CD4-positive, alpha-beta T cell (primary cell): Measurements from ENCODE around the gene TMEM106C. TPM values are rescaled to one million over a fixed set of nuclear protein-coding genes. Genes with fewer than 3 reads are reported as not detected.

Experiments used
- ATAC-seq: fragments of 200-7000 bp; cut with Tn5 transposase; one replicate; pipeline ENCODE4 v1.10.0; 2022; ENCODE audit warnings: mild to moderate bottlenecking; ENCODE audit not compliant: poor library complexity
- CTCF ChIA-PET: fragments of 350-600 bp; sonication (Branson Sonifier 250); formaldehyde crosslinking; loops from one replicate; lab custom pipeline; 2021; ENCODE audit warnings: antibody characterized with exemption, inconsistent platforms; lab: Charles Lee
- POLR2A ChIA-PET: fragments of 350-600 bp; sonication (Branson Sonifier 250); formaldehyde crosslinking; loops from one replicate; lab custom pipeline; 2021; ENCODE audit warnings: antibody characterized with exemption, inconsistent platforms; lab: Charles Lee
- DNase-seq, 14 experiments: peaks; one replicate each; pipeline ENCODE4 v3.0.0-alpha.2; 2013 to 2020; ENCODE audit warnings: mixed read lengths in 2 of 14
- H3K27ac ChIP-seq, 2 donors: one replicate each; pipeline versions ENCODE4 v1.5.1 to v1.7.0; 2013; ENCODE audit warnings: low read length in 2 of 2, low read depth in 1 of 2, mild to moderate bottlenecking in 1 of 2
- H3K27me3 ChIP-seq, 2 experiments: 1 replicate in 1 of 2; 2 replicates in 1 of 2; pipeline versions ENCODE4 v1.6.1 to v1.7.0; 2013; ENCODE audit warnings: low read length in 2 of 2, control low read depth in 1 of 2, mild to moderate bottlenecking in 1 of 2, moderate library complexity in 1 of 2; ENCODE audit not compliant: insufficient read depth in 2 of 2, control insufficient read depth in 1 of 2
- H3K36me3 ChIP-seq: one replicate; pipeline ENCODE4 v1.6.1; 2013; ENCODE audit warnings: low read length, control low read depth; ENCODE audit not compliant: insufficient read depth
- H3K4me1 ChIP-seq: one replicate; pipeline ENCODE4 v1.6.1; 2013; ENCODE audit warnings: low read length, control low read depth; ENCODE audit not compliant: insufficient read depth
- H3K4me3 ChIP-seq: one replicate; pipeline ENCODE4 v1.5.1; 2013; ENCODE audit warnings: mild to moderate bottlenecking, low read length, moderate library complexity
- H3K9me3 ChIP-seq, 2 experiments: 1 replicate in 1 of 2; 2 replicates in 1 of 2; pipeline versions ENCODE4 v1.6.1 to v1.7.0; 2013; ENCODE audit warnings: low read length in 2 of 2, mild to moderate bottlenecking in 2 of 2, control low read depth in 1 of 2, moderate library complexity in 1 of 2; ENCODE audit not compliant: control insufficient read depth in 1 of 2, insufficient read depth in 1 of 2
- H3K27ac Mint-ChIP-seq: one replicate; pipeline ENCODE4 v1.8.0; 2020; ENCODE audit warnings: mixed read lengths
- H3K27me3 Mint-ChIP-seq: one replicate; pipeline ENCODE4 v1.8.0; 2021; ENCODE audit warnings: mixed read lengths
- H3K36me3 Mint-ChIP-seq: one replicate; pipeline ENCODE4 v1.8.0; 2021; ENCODE audit warnings: low read depth, mixed read lengths
- H3K4me1 Mint-ChIP-seq: one replicate; pipeline ENCODE4 v1.8.0; 2021; ENCODE audit warnings: low read depth, mixed read lengths
- H3K4me3 Mint-ChIP-seq: one replicate; pipeline ENCODE4 v1.8.0; 2020; ENCODE audit warnings: mild to moderate bottlenecking, mixed read lengths
- H3K9me3 Mint-ChIP-seq: one replicate; pipeline ENCODE4 v1.8.0; 2020; ENCODE audit warnings: mixed read lengths
- CTCF ChIP-seq: fragments of 200-600 bp; IDR thresholded peaks from one replicate; pipeline ENCODE4 v1.8.0; 2022; ENCODE audit warnings: antibody characterized with exemption, mild to moderate bottlenecking
- intact Hi-C, 2 experiments: fragments of 100-400 bp; cut with DNase I in 1 of 2; cut with micrococcal nuclease in 1 of 2; formaldehyde crosslinking; loops; one replicate each; pipeline versions ENCODE4 v1.15.1 to v1.9.0; 2023 to 2025; cut with DNase I, micrococcal nuclease
- total RNA-seq, 174 experiments: library from RNA in 2 of 174; stranded (reverse) in 2 of 174; gene quantifications; one replicate each; pipeline ENCODE4 v1.2.3 and lab custom pipeline; 2021 to 2026

Gene TMEM106C
- total RNA-seq, 2 experiments from 2014 or later: 17.4 to 20.3 TPM

GRCh38 chr12:47964106-47964728 lies 821 bp downstream of the TMEM106C start:
- POLR2A ChIA-PET: interaction anchor here (0.9 to 1.7 kb wide), 6 partner anchors 10 to 233 kb away, joined by 3 to 8 read pairs (median 5); partner anchors contain the start of genes ASB8 and VDR
- ATAC-seq: no peak

GRCh38 chr12:47965581-47965980 lies 2.2 kb downstream of the TMEM106C start:
- Mint-ChIP-seq H3K36me3 (peaks cover 58% of the 10 kb centered on the region), H3K4me1 (peaks cover 38% of the 10 kb centered on the region), H3K4me3 (peak overlapping the region; percentile 63), H3K27me3 (no peaks in the 10 kb centered on the region), H3K9me3 (no peaks in the 10 kb centered on the region), H3K27ac (no peak overlapping the region)
- ChIA-PET CTCF (no interaction called here), POLR2A (no interaction called here)
- no peak for ATAC-seq
- no peak for DNase-seq
- H3K4me1 ChIP-seq: peaks cover 17% of the 10 kb centered on the region
- H3K36me3 ChIP-seq: peaks cover 35% of the 10 kb centered on the region
- no peaks in the 10 kb centered on the region for H3K9me3 ChIP-seq
- peaks cover 0 to 5% of the 10 kb centered on the region in 2 experiments for H3K27me3 ChIP-seq
- no peak overlapping the region for H3K4me3 ChIP-seq
- H3K27ac ChIP-seq: no peak overlapping the region
- no peak for TF ChIP-seq CTCF
- intact Hi-C loops: loop anchor here in 1 of 2 experiments (10.0 kb wide), 1 partner anchor 389 kb away; the partner anchor contains the start of gene ZNF641

More at GRCh38 chr12:47964106-47964728, 821 bp downstream of the TMEM106C start:
- Histone ChIP-seq H3K4me1 (peaks cover 17% of the 10 kb centered on the region), H3K9me3 (no peaks in the 10 kb centered on the region), H3K27ac (no peak overlapping the region), H3K27me3 (peaks cover 0 to 5% of the 10 kb centered on the region in 2 experiments), H3K4me3 (peak overlapping the region; percentile 85), H3K36me3 (peaks cover 31% of the 10 kb centered on the region)
- H3K27ac Mint-ChIP-seq: peak overlapping the region; percentile 81
- intact Hi-C loops: loop anchor here (5.0 to 10.0 kb wide), 4 partner anchors 57 to 391 kb away; partner anchors contain the start of gene ZNF641 (in 1 of the 2)
- peaks cover 49% of the 10 kb centered on the region for H3K36me3 Mint-ChIP-seq
- TF ChIP-seq CTCF: no peak
- no peaks in the 10 kb centered on the region for H3K9me3 Mint-ChIP-seq
- peaks cover 6% of the 10 kb centered on the region for H3K27me3 Mint-ChIP-seq
- CTCF ChIA-PET: interaction anchor here (0.7 to 3.7 kb wide), 6 partner anchors 9 to 201 kb away, joined by 4 to 16 read pairs (median 6); partner anchors contain the start of genes ASB8 and VDR
- DNase-seq: peak in 2 of 14 experiments; percentile 43 to 51
- peak overlapping the region; percentile 95 for H3K4me3 Mint-ChIP-seq
- peaks cover 38% of the 10 kb centered on the region for H3K4me1 Mint-ChIP-seq

GRCh38 chr12:47967461-47968321 lies 4.3 kb downstream of the TMEM106C start:
- Mint-ChIP-seq H3K9me3 (no peaks in the 10 kb centered on the region), H3K36me3 (peaks cover 58% of the 10 kb centered on the region), H3K27ac (no peak overlapping the region), H3K4me1 (peaks cover 36% of the 10 kb centered on the region), H3K27me3 (no peaks in the 10 kb centered on the region), H3K4me3 (peak overlapping the region; percentile 4)
- ATAC-seq (no peak), DNase-seq (no peak)
- H3K27ac ChIP-seq: no peak overlapping the region
- H3K4me1 ChIP-seq: peaks cover 17% of the 10 kb centered on the region
- intact Hi-C loops: loop anchor here in 1 of 2 experiments (10.0 kb wide), 1 partner anchor 387 kb away; the partner anchor contains the start of gene ZNF641
- H3K36me3 ChIP-seq: peaks cover 35% of the 10 kb centered on the region
- POLR2A ChIA-PET: no interaction called here
- H3K4me3 ChIP-seq: no peak overlapping the region
- no peak for TF ChIP-seq CTCF
- no peaks in the 10 kb centered on the region for H3K27me3 ChIP-seq
- no peaks in the 10 kb centered on the region for H3K9me3 ChIP-seq
- CTCF ChIA-PET: no interaction called here
